ENCODE measurements around the gene TSC22D3. TPM values are rescaled to one million over a fixed set of nuclear protein-coding genes. Genes with fewer than 3 reads are reported as not detected.

The TSC22D3 gene
- total RNA-seq, 1 donor, result 57.2 TPM

DNA sequence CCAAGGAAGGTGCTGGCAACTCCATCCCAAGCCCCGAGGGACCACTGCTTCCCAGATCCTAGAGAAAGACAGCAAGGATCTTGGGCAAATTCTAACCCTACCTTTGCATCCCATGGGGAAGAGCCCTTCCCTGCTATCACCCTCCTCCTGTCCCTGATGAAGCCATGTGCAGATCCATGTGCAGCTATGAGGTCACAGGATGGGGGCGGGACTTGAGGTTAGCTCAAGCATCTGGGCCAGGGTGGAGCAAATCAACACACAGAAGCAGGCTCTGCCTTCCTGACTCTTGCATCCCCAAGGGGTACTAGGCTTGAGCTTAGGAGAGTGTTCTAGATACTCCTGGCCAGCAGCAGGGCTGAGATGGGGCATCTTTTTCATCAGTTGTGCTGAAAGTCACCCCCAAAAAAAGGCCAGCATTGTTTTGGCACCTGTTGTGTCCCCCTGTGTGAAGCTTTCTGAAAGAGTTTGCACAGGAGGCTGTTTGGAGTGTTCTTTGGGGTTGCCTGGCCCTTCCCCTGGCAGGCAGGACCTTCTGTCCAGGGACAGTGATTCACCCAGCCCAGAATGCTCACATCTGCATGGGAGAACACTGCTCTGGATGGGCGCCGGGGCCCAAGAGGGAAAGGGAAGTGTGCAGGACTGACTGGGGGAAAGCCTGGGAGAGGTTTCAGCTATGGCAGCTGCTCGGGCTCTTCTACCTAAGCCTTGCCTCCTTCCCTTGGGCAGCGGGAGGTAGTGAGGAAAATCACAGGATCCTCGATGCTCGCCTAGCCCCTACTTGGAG lies 96.4 kb downstream of the TSC22D3 start:
- Histone ChIP-seq H3K4me2 (ENCODE audit: insufficient read depth, low read length) (no peak overlapping the region), H2AFZ (ENCODE audit: low read length) (no peak overlapping the region), H3K27ac (ENCODE audit: low read depth, low read length) (no peak overlapping the region), H4K20me1 (ENCODE audit: insufficient read depth, low read length) (no peaks in the 10 kb centered on the region), H3K79me2 (ENCODE audit: insufficient read depth, low read length) (no peaks in the 10 kb centered on the region), H3K9me3 (ENCODE audit: low read depth, low read length) (no peaks in the 10 kb centered on the region), H3K4me3 (ENCODE audit: insufficient read depth, low read length) (no peak overlapping the region), H3K36me3 (ENCODE audit: insufficient read depth, low read length) (no peaks in the 10 kb centered on the region), H3K4me1 (ENCODE audit: insufficient read depth, low read length) (peaks cover 34% of the 10 kb centered on the region), H3K27me3 (ENCODE audit: insufficient read depth, low read length) (peaks cover 21% of the 10 kb centered on the region)
- TF ChIP-seq CTCF (IDR thresholded peaks at IDR 0.05; ENCODE audit: extremely low read depth, low read depth, low read length), result no peak
- DNase-seq (ENCODE audit: insufficient read length, low spot score, missing footprints), result no peak

GRCh38 chrX:107677909-107678308 lies 97.7 kb downstream of the TSC22D3 start:
- H3K4me2 ChIP-seq (ENCODE audit: insufficient read depth, low read length), result no peak overlapping the region
- H4K20me1 ChIP-seq (ENCODE audit: insufficient read depth, low read length), result no peaks in the 10 kb centered on the region
- no peaks in the 10 kb centered on the region for H3K36me3 ChIP-seq (ENCODE audit: insufficient read depth, low read length)
- H3K27ac ChIP-seq (ENCODE audit: low read depth, low read length), result peak overlapping the region; percentile 90
- H3K79me2 ChIP-seq (ENCODE audit: insufficient read depth, low read length), result no peaks in the 10 kb centered on the region
- no peak for TF ChIP-seq CTCF (IDR thresholded peaks at IDR 0.05; ENCODE audit: extremely low read depth, low read depth, low read length)
- H3K4me1 ChIP-seq (ENCODE audit: insufficient read depth, low read length), result peaks cover 45% of the 10 kb centered on the region
- H3K4me3 ChIP-seq (ENCODE audit: insufficient read depth, low read length), result no peak overlapping the region
- H3K27me3 ChIP-seq (ENCODE audit: insufficient read depth, low read length), result peaks cover 20% of the 10 kb centered on the region
- H3K9me3 ChIP-seq (ENCODE audit: low read depth, low read length), result no peaks in the 10 kb centered on the region
- H2AFZ ChIP-seq (ENCODE audit: low read length), result no peak overlapping the region
- DNase-seq (ENCODE audit: insufficient read length, low spot score, missing footprints), result no peak

DNA sequence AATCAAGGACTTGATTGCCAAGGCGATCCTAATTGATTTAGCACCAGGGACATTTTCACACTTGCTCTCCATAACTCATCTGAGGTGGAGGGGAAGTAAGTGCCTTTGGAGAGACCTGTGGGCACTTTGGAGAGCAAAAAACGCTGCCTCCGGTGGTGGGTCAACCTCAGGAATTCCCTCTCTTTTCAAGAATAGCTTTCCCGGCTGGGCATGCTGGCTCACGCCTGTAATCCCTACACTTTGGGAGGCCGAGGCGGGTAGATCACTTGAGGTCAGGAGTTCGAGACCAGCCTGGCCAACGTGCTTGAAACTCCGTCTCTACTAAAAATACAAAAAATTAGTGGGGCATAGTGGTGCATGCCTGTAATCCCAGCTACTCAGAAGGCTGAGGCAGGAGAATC lies 98.1 kb downstream of the TSC22D3 start:
- Histone ChIP-seq H3K9me3 (ENCODE audit: low read depth, low read length) (no peaks in the 10 kb centered on the region), H2AFZ (ENCODE audit: low read length) (no peak overlapping the region)
- DNase-seq (ENCODE audit: insufficient read length, low spot score, missing footprints), result no peak

More for the DNA sequence above, 98.1 kb downstream of the TSC22D3 start:
- Histone ChIP-seq H3K36me3 (ENCODE audit: insufficient read depth, low read length) (no peaks in the 10 kb centered on the region), H3K27ac (ENCODE audit: low read depth, low read length) (peak overlapping the region; percentile 90), H3K4me2 (ENCODE audit: insufficient read depth, low read length) (peak overlapping the region; percentile 85), H3K27me3 (ENCODE audit: insufficient read depth, low read length) (peaks cover 20% of the 10 kb centered on the region), H3K4me1 (ENCODE audit: insufficient read depth, low read length) (peaks cover 45% of the 10 kb centered on the region), H4K20me1 (ENCODE audit: insufficient read depth, low read length) (no peaks in the 10 kb centered on the region), H3K4me3 (ENCODE audit: insufficient read depth, low read length) (peak overlapping the region; percentile 68), H3K79me2 (ENCODE audit: insufficient read depth, low read length) (no peaks in the 10 kb centered on the region)
- TF ChIP-seq CTCF (IDR thresholded peaks at IDR 0.05; ENCODE audit: extremely low read depth, low read depth, low read length), result no peak

Measured in osteoblast (primary cell).